Endothelial cell (in vitro differentiated cells): ENCODE data around the gene UMAD1. TPM values are rescaled to one million over a fixed set of nuclear protein-coding genes. Genes with fewer than 3 reads are reported as not detected.

ENCODE experiments used
- DNase-seq: peaks from one replicate; pipeline ENCODE4 v3.0.0; 2021; ENCODE audit warnings: low spot score
- H3K27ac Mint-ChIP-seq: one replicate; pipeline ENCODE4 v1.8.0; 2021; ENCODE audit warnings: mixed read lengths, inconsistent platforms; ENCODE audit not compliant: unreplicated experiment
- H3K27me3 Mint-ChIP-seq: one replicate; pipeline ENCODE4 v1.8.0; 2021; ENCODE audit warnings: mild to moderate bottlenecking, moderate library complexity, mixed read lengths, inconsistent platforms; ENCODE audit not compliant: unreplicated experiment
- H3K36me3 Mint-ChIP-seq: one replicate; pipeline ENCODE4 v1.8.0; 2021; ENCODE audit warnings: mild to moderate bottlenecking, low read depth, mixed read lengths, inconsistent platforms; ENCODE audit not compliant: unreplicated experiment
- H3K4me1 Mint-ChIP-seq: one replicate; pipeline ENCODE4 v1.8.0; 2021; ENCODE audit warnings: mild to moderate bottlenecking, mixed read lengths, inconsistent platforms; ENCODE audit not compliant: unreplicated experiment
- H3K4me3 Mint-ChIP-seq: one replicate; pipeline ENCODE4 v1.8.0; 2021; ENCODE audit warnings: mild to moderate bottlenecking, mixed read lengths, inconsistent platforms; ENCODE audit not compliant: unreplicated experiment
- H3K9me3 Mint-ChIP-seq: one replicate; pipeline ENCODE4 v1.8.0; 2021; ENCODE audit warnings: mixed read lengths, inconsistent platforms; ENCODE audit not compliant: unreplicated experiment
- CTCF ChIP-seq: fragments of 200-600 bp; sonication (generic); IDR thresholded peaks from one replicate; pipeline ENCODE4 v1.5.0; 2021; ENCODE audit warnings: antibody characterized with exemption; ENCODE audit not compliant: unreplicated experiment
- total RNA-seq: library from RNA; stranded (reverse); fragmentation: NEBNext Ultra II Directional; extraction: Animal tissue kit (Norgen Biotek cat#: 25700); gene quantifications from one replicate; pipeline ENCODE4 v1.2.1, GENCODE V29; 2021; ENCODE audit not compliant: unreplicated experiment

The UMAD1 gene
- total RNA-seq, 1 donor from 2014 or later = 5.7 TPM

- H3K36me3 Mint-ChIP-seq = no peaks in the 10 kb centered on the region
- no peak overlapping the region for H3K27ac Mint-ChIP-seq
- H3K4me1 Mint-ChIP-seq = peaks cover 4% of the 10 kb centered on the region
- no peaks in the 10 kb centered on the region for H3K9me3 Mint-ChIP-seq
- no peak overlapping the region for H3K4me3 Mint-ChIP-seq
- DNase-seq = no peak
- no peaks in the 10 kb centered on the region for H3K27me3 Mint-ChIP-seq
- no peak for TF ChIP-seq CTCF
Observed at GRCh38 chr7:7688310-7688709, 47.8 kb downstream of the UMAD1 start.

- Mint-ChIP-seq H3K27me3 (no peaks in the 10 kb centered on the region), H3K27ac (no peak overlapping the region), H3K4me1 (peaks cover 4% of the 10 kb centered on the region), H3K9me3 (no peaks in the 10 kb centered on the region), H3K4me3 (no peak overlapping the region), H3K36me3 (no peaks in the 10 kb centered on the region)
- DNase-seq = no peak
- no peak for TF ChIP-seq CTCF
Observed at GRCh38 chr7:7688956-7689355, 48.4 kb downstream of the UMAD1 start.

GRCh38 chr7:7693881-7694280 lies 53.3 kb downstream of the UMAD1 start:
- no peaks in the 10 kb centered on the region for H3K36me3 Mint-ChIP-seq
- TF ChIP-seq CTCF = no peak
- H3K4me3 Mint-ChIP-seq = no peak overlapping the region
- DNase-seq = no peak
- H3K9me3 Mint-ChIP-seq = no peaks in the 10 kb centered on the region
- no peak overlapping the region for H3K27ac Mint-ChIP-seq
- no peaks in the 10 kb centered on the region for H3K4me1 Mint-ChIP-seq
- H3K27me3 Mint-ChIP-seq = no peaks in the 10 kb centered on the region

- no peak for DNase-seq
- no peak overlapping the region for H3K27ac Mint-ChIP-seq
Observed at GRCh38 chr7:7694542-7694941, 54.0 kb downstream of the UMAD1 start.

More at GRCh38 chr7:7694542-7694941, 54.0 kb downstream of the UMAD1 start:
- no peaks in the 10 kb centered on the region for H3K27me3 Mint-ChIP-seq
- no peak for TF ChIP-seq CTCF
- no peak overlapping the region for H3K4me3 Mint-ChIP-seq
- no peaks in the 10 kb centered on the region for H3K4me1 Mint-ChIP-seq
- no peaks in the 10 kb centered on the region for H3K36me3 Mint-ChIP-seq
- no peaks in the 10 kb centered on the region for H3K9me3 Mint-ChIP-seq
